K562 (cell line): ENCODE data around the gene AMPD3. TPM values are rescaled to one million over a fixed set of nuclear protein-coding genes. Genes with fewer than 3 reads are reported as not detected.

ENCODE experiments used
- ATAC-seq: fragments of 200-7000 bp; cut with Tn5 transposase; 3 replicates; pipeline ENCODE4 v1.9.1; 2020; ENCODE audit warnings: moderate library complexity
- BruUV-seq: library from RNA; stranded (reverse); fragments of 400-500 nt; replicated peaks from 2 replicates; lab custom pipeline; 2021; lab: Mats Ljungman, UMichigan
- CTCF ChIA-PET: fragments of 300-600 bp; formaldehyde crosslinking; extraction: SDS; loops from one replicate; lab custom pipeline; 2021; ENCODE audit warnings: low intra/inter-chr PET ratio; lab: Yijun Ruan, JAX
- POLR2A ChIA-PET: fragments of 300-600, 350-650 bp; sonication (Branson Sonifier 250); formaldehyde crosslinking; extraction: SDS; loops from one replicate; lab custom pipeline; 2021; ENCODE audit warnings: antibody characterized with exemption, inconsistent platforms; lab: Yijun Ruan, JAX
- DNase-seq, 4 experiments: peaks; one replicate each; pipeline versions ENCODE4 v3.0.0 to v3.0.0-alpha.2; 2011 to 2018; ENCODE audit warnings: low spot score in 3 of 4, mixed read lengths in 3 of 4; ENCODE audit errors: extremely low read depth in 1 of 4
- FAIRE-seq: peaks from 2 replicates; lab custom pipeline; 2011; peaks lifted over from hg19 to GRCh38; lab: Jason Lieb, UNC
- H2AFZ ChIP-seq: 2 replicates; pipeline ENCODE4 v1.6.0; 2011; ENCODE audit warnings: low read depth, low read length, control low read depth, inconsistent platforms
- H3K27ac ChIP-seq: fragments of 200-600 bp; 3 replicates; pipeline ENCODE4 v1.8.0; 2011; ENCODE audit warnings: low read depth, mild to moderate bottlenecking, control low read depth, inconsistent platforms, low read length, moderate library complexity, mixed read lengths; ENCODE audit errors: extremely low read depth
- H3K27me3 ChIP-seq, 2 experiments: fragments of 300-600 bp in 1 of 2; 2 replicates in 1 of 2; 3 replicates in 1 of 2; pipeline versions ENCODE4 v1.6.0 to v1.8.0; 2011; ENCODE audit warnings: inconsistent platforms in 2 of 2, low read length in 2 of 2, mild to moderate bottlenecking in 1 of 2, mixed read lengths in 1 of 2, moderate library complexity in 1 of 2; ENCODE audit not compliant: control insufficient read depth in 2 of 2, insufficient read depth in 2 of 2
- H3K36me3 ChIP-seq: fragments of 300-600 bp; 3 replicates; pipeline ENCODE4 v1.8.0; 2011; ENCODE audit warnings: mild to moderate bottlenecking, low read length, inconsistent platforms; ENCODE audit not compliant: control insufficient read depth, insufficient read depth
- H3K4me1 ChIP-seq, 2 experiments: fragments of 200-600 bp in 1 of 2; replicated peaks in 1 of 2; 2 replicates in 1 of 2; 3 replicates in 1 of 2; pipeline versions ENCODE4 v1.5.1 to v1.8.0; 2011; ENCODE audit warnings: inconsistent platforms in 2 of 2, low read length in 2 of 2, mild to moderate bottlenecking in 1 of 2, mixed read lengths in 1 of 2, moderate library complexity in 1 of 2; ENCODE audit not compliant: control insufficient read depth in 2 of 2, insufficient read depth in 2 of 2
- H3K4me2 ChIP-seq: 2 replicates; pipeline ENCODE4 v1.6.1; 2011; ENCODE audit warnings: low read length, control low read depth, inconsistent platforms, mixed read lengths; ENCODE audit not compliant: insufficient read depth
- H3K4me3 ChIP-seq: fragments of 200-600 bp; sonication (generic), shearing (Covaris generic); 2 replicates; pipeline ENCODE4 v1.5.1; 2016; ENCODE audit warnings: control low read depth, inconsistent platforms
- H3K79me2 ChIP-seq: fragments of 200-600 bp; 3 replicates; pipeline ENCODE4 v1.8.0; 2011; ENCODE audit warnings: low read length, inconsistent platforms; ENCODE audit not compliant: control insufficient read depth, insufficient read depth
- H3K9ac ChIP-seq, 2 experiments: 2 replicates each; pipeline versions ENCODE4 v1.6.0 to v1.6.1; 2011; ENCODE audit warnings: low read depth in 2 of 2, low read length in 2 of 2, control low read depth in 1 of 2, inconsistent platforms in 1 of 2, mild to moderate bottlenecking in 1 of 2, mixed read lengths in 1 of 2; ENCODE audit not compliant: insufficient read depth in 1 of 2
- H3K9me1 ChIP-seq: one replicate; pipeline ENCODE4 v1.6.0; 2011; ENCODE audit warnings: inconsistent platforms, mild to moderate bottlenecking, low read length, moderate library complexity; ENCODE audit not compliant: control insufficient read depth, insufficient read depth
- H3K9me3 ChIP-seq: replicated peaks from 2 replicates; pipeline ENCODE4 v1.5.1; 2011; ENCODE audit warnings: low read depth, low read length, inconsistent platforms; ENCODE audit not compliant: control insufficient read depth, insufficient read depth
- H4K20me1 ChIP-seq: replicated peaks from 2 replicates; pipeline ENCODE4 v1.6.1; 2011; ENCODE audit warnings: low read length, inconsistent platforms, mixed read lengths; ENCODE audit not compliant: control insufficient read depth, insufficient read depth
- CEBPZ ChIP-seq: fragments of 150-350 bp; IDR thresholded peaks from 2 replicates; pipeline ENCODE4 v1.6.1; 2014; ENCODE audit warnings: low read depth, mild to moderate bottlenecking, low read length, borderline replicate concordance
- LEF1 ChIP-seq: fragments of 450-650 bp; IDR thresholded peaks from 2 replicates; pipeline ENCODE4 v1.6.1; 2016; ENCODE audit warnings: mild to moderate bottlenecking
- NR2C1 ChIP-seq, 2 experiments: fragments of 450-650 bp; IDR thresholded peaks; 2 replicates each; pipeline ENCODE4 v1.6.1; 2017; ENCODE audit warnings: mild to moderate bottlenecking in 2 of 2, antibody characterized with exemption in 1 of 2, inconsistent platforms in 1 of 2, missing compliant biosample characterization in 1 of 2, missing genetic modification characterization in 1 of 2
- PATZ1 ChIP-seq: fragments of 250-450 bp; sonication (Bioruptor Pico); IDR thresholded peaks from 2 replicates; pipeline ENCODE4 v1.5.0; 2020; ENCODE audit warnings: mild to moderate bottlenecking, borderline replicate concordance
- POLR2A ChIP-seq: fragments of 450-650 bp; conservative IDR thresholded peaks from 2 replicates; pipeline ENCODE4 v1.6.1; 2016
- TBP ChIP-seq: optimal IDR thresholded peaks from 2 replicates; pipeline ENCODE3; 2011; ENCODE audit warnings: low read depth, low read length, improper control_type of control experiment
- ZKSCAN1 ChIP-seq: fragments of 150-350 bp; IDR thresholded peaks from 2 replicates; pipeline ENCODE4 v1.6.1; 2016; ENCODE audit warnings: low read depth, low read length
- ZNF121 ChIP-seq: sonication (generic); formaldehyde crosslinking; conservative IDR thresholded peaks from 2 replicates; pipeline ENCODE4 v1.8.0; 2022; ENCODE audit warnings: missing genetic modification reagents
- ZNF449 ChIP-seq: fragments of 250-450 bp; sonication (Bioruptor Pico); IDR thresholded peaks from 2 replicates; pipeline ENCODE4 v1.8.0; 2022; ENCODE audit warnings: moderate library complexity, mild to moderate bottlenecking, inconsistent platforms
- ZNF830 ChIP-seq: fragments of 250-450 bp; sonication (Bioruptor Pico); IDR thresholded peaks from 2 replicates; pipeline ENCODE4 v1.5.0; 2021; ENCODE audit warnings: mild to moderate bottlenecking
- WGBS: fragments of 100-300 bp; shearing (Covaris generic); methylation state at CpG from one replicate; pipeline ENCODE4 v1.1.6; 2016; ENCODE audit warnings: low coverage, mixed read lengths; ENCODE audit not compliant: insufficient coverage; ENCODE audit errors: missing lambda C conversion rate; 5-methylcytosine and 5-hydroxymethylcytosine counted together
- in situ Hi-C: fragments of 300-500 bp; cut with MboI; formaldehyde crosslinking; loops from 4 replicates; pipeline ENCODE4 v1.15.0; 2018; ENCODE audit warnings: inconsistent platforms, mixed read lengths
- intact Hi-C: fragments of 100-400 bp; cut with micrococcal nuclease; formaldehyde crosslinking; loops from 2 replicates; pipeline ENCODE4 v1.14.2; 2022
- polyA plus RNA-seq, 8 experiments: library from polyadenylated mRNA; depleted of rRNA in 4 of 8; stranded (reverse) in 5 of 8; unstranded in 3 of 8; fragments of >200 nt; fragmentation: Nextera tagmentation in 2 of 8; fragmentation: Illumina TruSeq in 1 of 8; extraction: Ambion mirVana in 2 of 8; extraction: Trizol in 1 of 8; gene quantifications; 2 replicates each; pipeline versions ENCODE4 v1.2.1 to v1.2.3, GENCODE V29; 2011 to 2014; ENCODE audit warnings: inconsistent platforms in 1 of 8, missing spikeins in 1 of 8
- total RNA-seq, 7 experiments: library from RNA; depleted of rRNA in 6 of 7; stranded (reverse); fragments of >200 nt in 6 of 7; fragmentation: Illumina TruSeq in 2 of 7; extraction: Trizol in 2 of 7; gene quantifications; 2 replicates each; pipeline versions ENCODE4 v1.2.1 to v1.2.3, GENCODE V29; 2011 to 2021; ENCODE audit warnings: low replicate concordance in 1 of 7

The AMPD3 gene
- total and polyA plus RNA-seq, 9 of the 15 experiments (the other 6 are each of a cell fraction or from before 2014, with no cell fraction given), result 4.4 to 23.6 (median 11.2) TPM

GRCh38 chr11:10439924-10440323 lies 15.1 kb upstream of the AMPD3 start:
- in situ Hi-C loops, result no loop called here
- CTCF ChIA-PET, result interaction anchor here (0.6 kb wide), 1 partner anchor 28 kb away, joined by 3 read pairs; no protein-coding TSS in a partner anchor
- 63% methylated on average over 6 of the region's 6 CpGs for WGBS

GRCh38 chr11:10440401-10440800 lies 14.7 kb upstream of the AMPD3 start:
- no peaks in the 10 kb centered on the region for H3K9me3 ChIP-seq
- intact Hi-C loops (no loop called here), in situ Hi-C loops (no loop called here)
- no peak overlapping the region for H3K4me2 ChIP-seq
- no peak overlapping the region for H3K27ac ChIP-seq
- ATAC-seq (no peak), DNase-seq (no peak), FAIRE-seq (no peak)
- H3K36me3 ChIP-seq, result no peaks in the 10 kb centered on the region
- H3K9me1 ChIP-seq, result no peaks in the 10 kb centered on the region
- ChIA-PET CTCF (interaction anchor here (0.6 kb wide), 1 partner anchor 28 kb away, joined by 3 read pairs; no protein-coding TSS in a partner anchor), POLR2A (interaction anchor here (0.5 to 1.0 kb wide), 2 partner anchors 287 to 311 kb away, joined by 3 to 4 read pairs; partner anchors contain the start of gene CTR9)
- H2AFZ ChIP-seq, result no peak overlapping the region
- BruUV-seq, result no TSS peak
- no peak overlapping the region for H3K4me3 ChIP-seq
- no peaks in the 10 kb centered on the region for H3K27me3 ChIP-seq
- no peak overlapping the region for H3K9ac ChIP-seq
- H3K79me2 ChIP-seq, result no peaks in the 10 kb centered on the region
- peaks cover 7 to 14% of the 10 kb centered on the region in 2 experiments for H3K4me1 ChIP-seq
- no peaks in the 10 kb centered on the region for H4K20me1 ChIP-seq
- TF ChIP-seq LEF1 (no peak), ZNF830 (CRISPR knock-in tag) (no peak), CEBPZ (no peak), ZNF449 (CRISPR knock-in tag) (no peak), POLR2A (no peak), PATZ1 (no peak), ZNF121 (CRISPR knock-in tag) (no peak), TBP (no peak)

More at GRCh38 chr11:10439924-10440323, 15.1 kb upstream of the AMPD3 start:
- Histone ChIP-seq H4K20me1 (no peaks in the 10 kb centered on the region), H3K9me3 (no peaks in the 10 kb centered on the region), H3K4me3 (no peak overlapping the region), H3K79me2 (no peaks in the 10 kb centered on the region), H3K4me1 (peaks cover 6 to 11% of the 10 kb centered on the region in 2 experiments), H3K27ac (no peak overlapping the region), H3K9me1 (no peaks in the 10 kb centered on the region), H2AFZ (no peak overlapping the region), H3K27me3 (no peaks in the 10 kb centered on the region), H3K36me3 (no peaks in the 10 kb centered on the region), H3K4me2 (no peak overlapping the region)
- intact Hi-C loops, result no loop called here
- POLR2A ChIA-PET, result interaction anchor here (0.5 to 1.8 kb wide), 3 partner anchors 17 to 311 kb away, joined by 3 to 4 read pairs (median 4); partner anchors contain the start of gene CTR9
- no peak for DNase-seq
- TF ChIP-seq NR2C1 (IDR thresholded peaks at IDR 0.05), result peak; percentile 70
- peak; percentile 52 for TF ChIP-seq NR2C1 (tag; IDR thresholded peaks at IDR 0.05)
- TF ChIP-seq ZKSCAN1, result no peak
- TF ChIP-seq, all 486 proteins: peak for 1
- ATAC-seq, result no peak
- no TSS peak for BruUV-seq
- H3K9ac ChIP-seq, result no peak overlapping the region
- FAIRE-seq, result no peak
